Chondrocyte (in vitro differentiated cells): Measurements from ENCODE around the gene SERPINA3. TPM values are rescaled to one million over a fixed set of nuclear protein-coding genes. Genes with fewer than 3 reads are reported as not detected.
A peak's percentile ranks its signal among the peaks of the same experiment; 100 is the strongest.

Source experiments
- DNase-seq: peaks from one replicate; pipeline ENCODE4 v3.0.0; 2021; ENCODE audit warnings: mixed read lengths, low spot score
- H3K27ac Mint-ChIP-seq: one replicate; pipeline ENCODE4 v1.8.0; 2021; ENCODE audit warnings: mild to moderate bottlenecking, moderate library complexity, mixed read lengths; ENCODE audit not compliant: unreplicated experiment
- H3K27me3 Mint-ChIP-seq: 2 replicates; pipeline ENCODE4 v1.8.0; 2021; ENCODE audit warnings: low read depth, mixed read lengths
- H3K36me3 Mint-ChIP-seq: 2 replicates; pipeline ENCODE4 v1.8.0; 2021; ENCODE audit warnings: low read depth, mixed read lengths
- H3K4me1 Mint-ChIP-seq: 2 replicates; pipeline ENCODE4 v1.8.0; 2021; ENCODE audit warnings: low read depth, mild to moderate bottlenecking, mixed read lengths
- H3K4me3 Mint-ChIP-seq: one replicate; pipeline ENCODE4 v1.8.0; 2021; ENCODE audit warnings: mild to moderate bottlenecking, moderate library complexity, mixed read lengths; ENCODE audit not compliant: unreplicated experiment
- H3K9me3 Mint-ChIP-seq: 2 replicates; pipeline ENCODE4 v1.8.0; 2021; ENCODE audit warnings: low read depth, mixed read lengths
- CTCF ChIP-seq: fragments of 200-600 bp; sonication (generic); IDR thresholded peaks from 2 replicates; pipeline ENCODE4 v1.5.0; 2021; ENCODE audit warnings: antibody characterized with exemption, mild to moderate bottlenecking, moderate library complexity
- total RNA-seq: library from RNA; stranded (reverse); gene quantifications from 3 replicates; pipeline ENCODE4 v1.2.1, GENCODE V29; 2021

The SERPINA3 gene
- total RNA-seq, 1 donor from 2014 or later, result 3.6 TPM

GRCh38 chr14:94570002-94570400, 42.2 kb upstream of the SERPINA3 start:
- Mint-ChIP-seq H3K4me3 (no peak overlapping the region), H3K36me3 (no peaks in the 10 kb centered on the region), H3K27me3 (peaks cover 5% of the 10 kb centered on the region), H3K27ac (no peak overlapping the region), H3K4me1 (peaks cover 15% of the 10 kb centered on the region), H3K9me3 (no peaks in the 10 kb centered on the region)
- TF ChIP-seq CTCF, result no peak
- DNase-seq, result no peak

GRCh38 chr14:94570440-94570839, 41.8 kb upstream of the SERPINA3 start:
- no peak overlapping the region for H3K4me3 Mint-ChIP-seq
- peaks cover 5% of the 10 kb centered on the region for H3K27me3 Mint-ChIP-seq
- TF ChIP-seq CTCF, result no peak
- H3K4me1 Mint-ChIP-seq, result peaks cover 15% of the 10 kb centered on the region
- no peak overlapping the region for H3K27ac Mint-ChIP-seq
- no peak for DNase-seq
- H3K9me3 Mint-ChIP-seq, result no peaks in the 10 kb centered on the region
- H3K36me3 Mint-ChIP-seq, result no peaks in the 10 kb centered on the region

- Mint-ChIP-seq H3K9me3 (no peaks in the 10 kb centered on the region), H3K36me3 (no peaks in the 10 kb centered on the region), H3K4me3 (no peak overlapping the region), H3K27ac (peak overlapping the region; percentile 79), H3K4me1 (peaks cover 15% of the 10 kb centered on the region), H3K27me3 (peaks cover 2% of the 10 kb centered on the region)
- DNase-seq, result no peak
- TF ChIP-seq CTCF, result no peak
Observed at GRCh38 chr14:94571395-94571794, 40.8 kb upstream of the SERPINA3 start.

- Mint-ChIP-seq H3K27me3 (no peaks in the 10 kb centered on the region), H3K9me3 (no peaks in the 10 kb centered on the region), H3K27ac (peak overlapping the region; percentile 79), H3K4me3 (no peak overlapping the region), H3K4me1 (peaks cover 15% of the 10 kb centered on the region), H3K36me3 (no peaks in the 10 kb centered on the region)
- TF ChIP-seq CTCF, result no peak
- DNase-seq, result no peak
Observed at GRCh38 chr14:94571950-94572349, 40.2 kb upstream of the SERPINA3 start.

- Mint-ChIP-seq H3K27me3 (no peaks in the 10 kb centered on the region), H3K9me3 (no peaks in the 10 kb centered on the region), H3K36me3 (no peaks in the 10 kb centered on the region), H3K4me3 (no peak overlapping the region), H3K27ac (no peak overlapping the region), H3K4me1 (peaks cover 15% of the 10 kb centered on the region)
- no peak for TF ChIP-seq CTCF
- no peak for DNase-seq
Observed at GRCh38 chr14:94572637-94573303, 39.4 kb upstream of the SERPINA3 start.
